Ramos (cell line): ENCODE measurements around the gene GOLIM4.

Experiments used
- in situ Hi-C: fragments of 300-500 bp; cut with MboI; formaldehyde crosslinking; loops from one replicate; pipeline ENCODE4 v1.14.3; 2022; ENCODE audit warnings: low sequenced_read_pairs; ENCODE audit not compliant: unreplicated experiment

GOLIM4 gene

GRCh38 chr3:168102735-168103410, 7.1 kb upstream of the GOLIM4 start:
- in situ Hi-C loops = no loop called here

- in situ Hi-C loops = no loop called here
Measured at GRCh38 chr3:168100777-168101492, 5.2 kb upstream of the GOLIM4 start.

GRCh38 chr3:168097381-168097780, 1.7 kb upstream of the GOLIM4 start:
- in situ Hi-C loops = no loop called here

GRCh38 chr3:168096210-168096652, 507 bp upstream of the GOLIM4 start:
- in situ Hi-C loops = no loop called here

DNA sequence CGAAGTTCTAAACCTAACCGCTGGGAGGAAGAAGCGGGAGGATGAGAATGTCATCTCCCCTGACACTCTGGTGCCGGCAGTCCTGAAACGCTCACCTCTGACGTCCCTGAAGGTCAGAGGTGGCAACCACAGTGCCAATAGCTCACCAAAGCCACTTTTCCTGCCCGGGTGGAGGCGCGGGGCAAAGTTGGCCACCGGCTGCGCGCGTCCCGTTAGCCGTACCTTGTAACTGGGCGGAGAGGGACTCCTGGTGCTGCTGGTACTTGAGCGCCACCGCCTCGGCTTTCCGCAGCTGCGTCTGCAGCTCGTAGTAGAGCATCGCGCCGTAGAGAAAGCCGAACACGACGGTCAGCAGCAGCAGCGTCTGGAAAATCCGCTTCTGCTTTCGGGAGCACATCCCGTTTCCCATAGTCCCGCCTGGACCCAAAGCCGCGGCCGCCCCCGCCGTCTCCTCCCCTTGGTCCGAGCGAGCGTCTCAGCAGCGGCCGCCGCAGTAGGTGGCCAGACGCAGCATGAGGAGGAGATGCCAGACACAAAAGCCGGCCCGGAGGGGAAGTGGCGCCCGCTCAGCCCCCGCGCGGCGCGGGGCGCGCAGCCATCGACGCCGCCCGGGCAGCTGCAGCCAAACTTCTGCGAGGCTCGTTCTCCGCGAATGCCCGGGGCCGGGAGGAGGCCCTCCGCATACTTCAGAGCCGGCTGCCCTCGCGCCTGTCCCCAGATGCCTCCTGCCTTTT, 680 bp downstream of the GOLIM4 start:
- in situ Hi-C loops = no loop called here

- in situ Hi-C loops = no loop called here
Measured at GRCh38 chr3:168094580-168094876, 1.2 kb downstream of the GOLIM4 start.

GRCh38 chr3:168093790-168094189, 1.9 kb downstream of the GOLIM4 start:
- in situ Hi-C loops = no loop called here

GRCh38 chr3:168093229-168093628, 2.5 kb downstream of the GOLIM4 start:
- in situ Hi-C loops = no loop called here

GRCh38 chr3:168091941-168092340, 3.8 kb downstream of the GOLIM4 start:
- in situ Hi-C loops = no loop called here

DNA sequence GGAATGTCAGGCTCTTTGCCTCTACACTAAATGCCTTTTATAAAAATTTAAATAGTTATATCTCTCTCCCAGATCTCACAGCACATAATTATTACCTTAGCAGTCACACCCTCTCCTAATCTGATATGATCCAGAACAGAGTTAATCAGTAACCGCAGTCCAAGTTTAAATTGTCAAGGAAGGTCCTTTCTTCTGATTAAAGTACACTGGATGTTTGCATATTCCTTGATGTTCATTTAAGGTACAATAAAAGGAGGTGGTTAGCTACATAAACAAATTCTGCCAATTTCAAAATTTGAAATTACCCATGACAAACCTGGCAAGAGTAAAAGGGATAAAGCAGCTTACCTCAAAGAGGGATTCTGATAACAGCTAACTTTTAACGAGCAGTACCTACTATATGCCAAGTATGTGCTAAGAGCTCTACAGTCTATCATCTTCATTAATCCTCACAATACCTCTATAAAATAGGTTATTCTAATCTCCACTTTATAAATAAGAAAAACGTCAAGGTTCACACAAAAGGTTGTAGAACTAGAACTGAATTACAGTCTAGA, 4.3 kb downstream of the GOLIM4 start:
- in situ Hi-C loops = no loop called here

DNA sequence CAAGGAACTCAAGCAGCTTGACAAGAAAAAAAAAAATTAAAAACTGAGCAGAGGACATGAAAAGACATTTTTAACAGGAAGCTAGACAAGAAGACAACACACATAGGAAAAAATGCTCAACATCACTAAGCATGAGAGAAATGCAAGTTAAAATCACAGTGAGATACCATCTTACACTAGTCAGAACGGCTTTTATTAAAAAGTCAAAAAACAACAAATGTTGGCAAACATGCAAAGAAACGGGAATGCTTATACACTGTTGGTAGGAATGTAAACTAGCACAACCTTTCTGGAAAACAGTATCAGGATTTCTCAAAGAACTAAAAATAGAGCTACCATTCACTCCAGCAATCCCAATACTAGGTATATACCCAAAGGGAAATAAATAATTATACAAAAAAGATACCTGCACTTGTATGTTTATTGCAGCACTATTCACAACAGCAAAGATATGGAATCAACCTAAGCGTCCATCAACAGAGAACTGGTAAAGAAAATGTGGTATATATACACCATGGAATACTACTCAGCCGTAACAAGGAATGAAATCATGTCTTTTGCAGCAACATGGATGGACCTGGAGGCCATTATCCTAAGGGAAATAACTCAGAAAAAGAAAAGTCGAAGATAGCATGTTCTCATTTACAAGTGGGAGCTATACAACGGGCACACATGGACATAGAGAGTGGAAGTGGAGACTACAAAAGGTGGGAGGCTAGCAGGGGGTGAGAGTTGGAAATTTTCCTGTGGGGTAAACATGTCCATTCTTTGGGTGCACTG, 5.2 kb downstream of the GOLIM4 start:
- in situ Hi-C loops = no loop called here

GRCh38 chr3:168089179-168089771, 6.4 kb downstream of the GOLIM4 start:
- in situ Hi-C loops = no loop called here

DNA sequence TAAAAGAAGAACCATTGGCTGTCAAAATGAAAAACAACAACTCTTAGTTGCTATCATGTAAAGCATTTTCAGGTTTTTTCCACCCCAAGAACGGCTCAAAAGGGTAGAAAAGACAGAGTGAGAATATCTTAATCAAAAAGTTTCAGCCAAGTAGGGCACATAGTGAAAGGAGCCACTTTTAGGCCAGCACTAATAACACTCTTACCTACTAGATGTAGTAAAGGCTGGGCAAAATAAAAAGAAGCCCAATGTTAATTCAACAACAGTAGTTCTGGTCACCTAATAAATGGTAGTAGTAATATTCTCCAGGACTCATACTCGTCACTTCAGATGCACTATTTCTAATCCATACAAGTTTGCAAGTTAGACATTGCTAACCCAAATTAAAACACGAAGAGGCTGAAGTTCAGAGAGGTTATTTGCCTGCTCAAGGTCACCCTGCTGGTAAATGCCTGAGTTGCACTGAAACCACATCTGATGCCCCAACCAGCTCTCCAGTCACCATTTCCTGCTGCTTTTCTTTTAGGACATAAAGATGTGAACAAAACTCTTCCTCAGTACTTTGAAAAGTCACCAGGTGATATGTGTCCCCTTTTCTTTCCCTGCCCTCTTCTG, 7.5 kb downstream of the GOLIM4 start:
- in situ Hi-C loops = no loop called here

DNA sequence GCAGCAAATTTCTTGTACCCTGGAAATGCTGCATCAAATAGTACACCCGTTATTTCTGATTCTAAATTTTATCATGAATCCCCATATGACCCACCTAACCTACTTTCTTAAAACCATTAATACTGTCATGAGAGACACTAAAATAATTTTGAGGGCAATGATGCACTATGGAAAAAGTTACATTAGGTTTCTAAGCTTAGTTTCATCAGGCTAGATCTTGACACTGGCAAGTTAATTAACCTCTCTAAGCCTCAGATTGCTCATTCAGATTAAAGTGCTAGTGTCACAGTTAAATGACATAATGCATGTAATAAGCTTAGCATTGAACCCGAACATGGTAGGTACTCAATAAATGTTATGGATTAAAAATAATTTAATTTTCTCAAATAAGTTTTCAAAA, 8.2 kb downstream of the GOLIM4 start:
- in situ Hi-C loops = no loop called here

GRCh38 chr3:168086541-168087260, 9.0 kb downstream of the GOLIM4 start:
- in situ Hi-C loops = no loop called here

DNA sequence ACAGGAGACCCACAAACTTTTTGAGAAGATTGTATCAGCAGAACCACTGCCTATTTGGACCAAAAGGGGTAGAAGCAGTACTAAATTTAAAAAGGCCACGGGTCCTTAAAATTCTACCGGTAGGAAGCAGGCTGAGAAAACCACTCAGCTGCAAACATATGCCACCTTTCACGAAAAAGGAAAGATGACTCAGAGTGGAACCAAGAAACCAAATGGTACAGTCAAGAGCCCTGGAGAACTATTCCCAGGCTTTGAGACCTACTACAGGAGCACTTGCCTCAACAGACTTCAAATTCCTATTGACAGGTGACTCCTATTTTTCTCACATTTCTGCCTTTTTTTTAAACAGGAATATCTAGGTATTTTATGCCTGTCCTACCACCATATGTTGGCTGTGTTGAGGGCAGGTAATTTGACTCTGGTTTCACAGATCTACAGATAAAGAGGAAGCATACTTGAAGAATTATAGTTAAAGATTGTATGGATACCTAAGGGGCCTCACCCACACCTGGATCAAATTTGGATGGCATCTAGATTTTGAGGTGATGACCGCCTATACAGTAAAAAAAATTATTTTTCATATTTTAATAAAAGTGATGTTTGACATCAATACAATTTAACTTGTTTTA, 10.1 kb downstream of the GOLIM4 start:
- in situ Hi-C loops = no loop called here

GRCh38 chr3:168083906-168084305, 11.8 kb downstream of the GOLIM4 start:
- in situ Hi-C loops = no loop called here

GRCh38 chr3:168081856-168082255, 13.9 kb downstream of the GOLIM4 start:
- in situ Hi-C loops = no loop called here
